KOPT-K1 (cell line): ENCODE data around the gene MPV17L2.

Source experiments
- H3K27ac ChIP-seq: fragments of 200-600 bp; sonication (generic); 2 replicates; pipeline ENCODE4 v1.5.1; 2016; ENCODE audit warnings: antibody characterized with exemption, mild to moderate bottlenecking, low read depth, low read length; ENCODE audit not compliant: poor library complexity, severe bottlenecking
- H3K36me3 ChIP-seq: fragments of 200-600 bp; sonication (generic); 2 replicates; pipeline ENCODE4 v1.5.1; 2017; ENCODE audit warnings: antibody characterized with exemption, mild to moderate bottlenecking, low read length, moderate library complexity; ENCODE audit not compliant: insufficient read depth
- H3K9me3 ChIP-seq: fragments of 200-600 bp; sonication (generic); 2 replicates; pipeline ENCODE4 v1.5.1; 2017; ENCODE audit warnings: antibody characterized with exemption, low read length, mild to moderate bottlenecking; ENCODE audit not compliant: insufficient read depth, poor library complexity, severe bottlenecking

The MPV17L2 gene

GRCh38 chr19:18226956-18227780 is 34.1 kb downstream of the MPV17L2 start:
- no peak overlapping the region for H3K27ac ChIP-seq
- H3K36me3 ChIP-seq = no peaks in the 10 kb centered on the region

GRCh38 chr19:18227781-18228271 is 34.8 kb downstream of the MPV17L2 start:
- H3K36me3 ChIP-seq = no peaks in the 10 kb centered on the region
- no peaks in the 10 kb centered on the region for H3K9me3 ChIP-seq
- no peak overlapping the region for H3K27ac ChIP-seq

More at GRCh38 chr19:18226956-18227780, 34.1 kb downstream of the MPV17L2 start:
- no peaks in the 10 kb centered on the region for H3K9me3 ChIP-seq

GRCh38 chr19:18229474-18229873 is 36.5 kb downstream of the MPV17L2 start:
- Histone ChIP-seq H3K36me3 (no peaks in the 10 kb centered on the region), H3K9me3 (no peaks in the 10 kb centered on the region), H3K27ac (no peak overlapping the region)

GRCh38 chr19:18229915-18230314 is 36.9 kb downstream of the MPV17L2 start:
- no peaks in the 10 kb centered on the region for H3K36me3 ChIP-seq
- no peak overlapping the region for H3K27ac ChIP-seq
- no peaks in the 10 kb centered on the region for H3K9me3 ChIP-seq

GRCh38 chr19:18230941-18231734 is 38.1 kb downstream of the MPV17L2 start:
- H3K36me3 ChIP-seq = no peaks in the 10 kb centered on the region
- no peak overlapping the region for H3K27ac ChIP-seq
- no peaks in the 10 kb centered on the region for H3K9me3 ChIP-seq

- Histone ChIP-seq H3K27ac (no peak overlapping the region), H3K36me3 (no peaks in the 10 kb centered on the region), H3K9me3 (no peaks in the 10 kb centered on the region)
Observed at GRCh38 chr19:18231775-18232174, 38.8 kb downstream of the MPV17L2 start.

GRCh38 chr19:18232540-18233223 is 39.7 kb downstream of the MPV17L2 start:
- H3K9me3 ChIP-seq = no peaks in the 10 kb centered on the region
- no peaks in the 10 kb centered on the region for H3K36me3 ChIP-seq
- H3K27ac ChIP-seq = no peak overlapping the region

- H3K9me3 ChIP-seq = no peaks in the 10 kb centered on the region
- no peaks in the 10 kb centered on the region for H3K36me3 ChIP-seq
- H3K27ac ChIP-seq = no peak overlapping the region
Observed at GRCh38 chr19:18233224-18233825, 40.3 kb downstream of the MPV17L2 start.

GRCh38 chr19:18234194-18234593 is 41.2 kb downstream of the MPV17L2 start:
- Histone ChIP-seq H3K27ac (no peak overlapping the region), H3K9me3 (no peaks in the 10 kb centered on the region)

GRCh38 chr19:18239303-18239702 is 46.3 kb downstream of the MPV17L2 start:
- Histone ChIP-seq H3K27ac (no peak overlapping the region), H3K36me3 (no peaks in the 10 kb centered on the region)

More at GRCh38 chr19:18234194-18234593, 41.2 kb downstream of the MPV17L2 start:
- no peaks in the 10 kb centered on the region for H3K36me3 ChIP-seq

GRCh38 chr19:18245297-18245696 is 52.3 kb downstream of the MPV17L2 start:
- Histone ChIP-seq H3K9me3 (no peaks in the 10 kb centered on the region), H3K27ac (no peak overlapping the region), H3K36me3 (no peaks in the 10 kb centered on the region)

More at GRCh38 chr19:18239303-18239702, 46.3 kb downstream of the MPV17L2 start:
- H3K9me3 ChIP-seq = no peaks in the 10 kb centered on the region
